ENCODE results near the gene PSMD12.
"Not testable (repeated sequence)": the region's sequence is repeated elsewhere in the genome, so short reads cannot be mapped to it uniquely, and the experiment has no call there.

PSMD12 gene

DNA sequence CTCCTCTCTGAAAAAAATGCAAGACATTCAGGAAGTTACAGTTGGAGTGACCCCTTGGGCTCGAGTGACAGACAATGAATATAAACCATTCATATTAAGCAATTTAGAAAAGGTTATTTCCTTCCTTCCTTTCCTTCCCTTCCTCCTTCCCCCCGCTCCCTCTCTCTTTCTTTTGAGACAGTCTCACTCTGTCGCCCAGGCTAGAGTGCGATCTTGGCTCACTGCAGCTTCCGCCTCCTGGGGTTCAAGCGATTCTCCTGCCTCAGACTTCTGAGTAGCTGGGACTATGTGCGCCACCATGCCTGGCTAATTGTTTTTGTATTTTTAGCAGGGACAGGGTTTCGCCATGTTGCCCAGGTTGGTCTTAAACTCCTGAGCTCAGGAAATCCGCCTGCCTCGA, 13.2 kb downstream of the PSMD12 start:
- DNase-seq = no peak

DNA sequence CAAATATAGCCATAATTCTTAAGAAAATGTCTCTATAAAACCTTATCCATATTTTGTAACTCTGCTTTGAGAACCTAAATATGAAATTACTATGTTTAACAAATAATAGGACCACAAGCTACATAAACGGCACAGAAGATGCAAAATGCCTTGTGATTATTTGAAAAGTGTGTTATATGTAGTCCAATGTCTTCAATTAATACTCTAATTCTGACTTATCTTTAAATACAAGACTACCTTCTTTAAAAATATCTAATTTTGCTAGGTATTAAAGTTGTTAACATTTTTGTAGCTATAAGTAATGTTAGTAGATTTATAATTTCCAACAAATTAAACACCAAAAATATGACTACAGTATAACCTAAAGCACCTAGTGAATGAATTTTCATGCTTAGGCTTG, 17.0 kb downstream of the PSMD12 start:
- no peak for DNase-seq

DNA sequence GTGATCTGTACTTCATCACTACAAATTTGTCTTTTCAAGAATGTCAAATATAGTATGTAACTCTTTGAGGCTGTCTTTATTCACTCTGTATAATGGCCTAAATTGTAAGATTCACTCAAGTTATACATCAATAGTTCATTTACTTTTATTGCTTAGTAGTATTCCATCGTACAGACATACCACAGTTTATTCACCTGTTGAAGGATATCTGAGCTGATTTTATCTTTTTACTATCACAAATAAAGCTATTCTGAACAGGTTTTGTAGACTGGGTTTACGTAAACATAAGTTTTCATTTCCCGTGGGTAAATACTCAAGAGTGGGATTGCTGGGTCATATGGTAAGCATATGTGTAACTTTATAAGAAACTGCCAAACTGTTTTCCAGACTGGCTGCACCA, 18.6 kb downstream of the PSMD12 start:
- no peak for DNase-seq

DNA sequence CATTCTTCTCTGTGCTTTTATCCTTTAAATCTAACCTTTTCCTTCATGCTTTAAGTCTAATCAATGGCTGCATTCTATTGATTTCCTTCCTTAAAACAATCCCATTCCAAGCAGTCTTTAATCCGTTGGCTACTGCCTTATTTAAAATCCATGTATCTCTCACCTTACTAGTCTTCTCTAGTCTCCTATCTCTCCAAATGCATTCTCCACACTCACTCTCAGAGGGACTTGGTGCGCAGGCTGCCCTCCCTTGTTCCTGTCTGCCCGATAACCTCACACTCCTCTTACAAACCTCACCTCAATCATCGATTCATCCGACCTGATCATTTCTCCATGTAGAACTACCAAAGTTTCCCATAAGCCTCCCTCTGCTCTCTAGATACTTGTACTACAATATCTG, 23.1 kb downstream of the PSMD12 start:
- DNase-seq = no peak

DNA sequence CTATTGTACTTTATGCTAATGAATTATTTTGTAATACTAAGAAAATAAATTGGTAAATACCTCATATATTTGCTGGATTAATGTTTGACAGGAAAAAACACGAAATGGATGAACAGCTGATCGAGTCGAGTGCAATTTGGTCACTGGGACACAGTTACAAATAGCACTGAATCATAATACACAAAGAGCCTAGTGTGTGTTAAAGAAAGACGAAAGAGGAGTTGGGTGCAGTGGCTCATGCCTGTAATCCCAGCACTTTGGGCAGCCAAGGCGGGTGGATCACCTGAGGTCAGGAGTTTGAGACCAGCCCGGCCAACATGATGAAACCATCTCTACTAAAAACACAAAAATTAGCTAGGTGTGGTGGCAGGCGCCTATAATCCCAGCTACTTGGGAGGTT, 28.0 kb downstream of the PSMD12 start:
- not testable (repeated sequence) for DNase-seq

DNA sequence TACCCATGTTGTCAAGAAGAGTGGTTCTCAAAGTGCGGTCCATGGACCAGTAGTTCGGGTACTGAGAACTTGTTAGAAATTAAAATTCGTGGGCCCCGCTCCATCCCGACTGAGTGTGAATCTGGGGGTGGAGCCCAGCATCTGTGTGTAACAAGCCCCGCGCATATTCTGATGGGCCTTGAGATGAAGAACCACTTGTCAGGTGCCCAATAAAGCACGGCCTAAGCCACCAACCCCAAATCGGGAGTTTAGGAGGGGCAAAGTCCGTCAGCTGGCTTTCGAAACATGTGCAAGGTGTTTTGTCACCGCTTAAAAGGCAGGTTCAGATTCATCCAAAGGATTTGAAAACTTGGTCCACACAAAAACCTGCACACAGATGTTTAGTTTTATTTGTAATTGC, 29.5 kb downstream of the PSMD12 start:
- DNase-seq = no peak

DNA sequence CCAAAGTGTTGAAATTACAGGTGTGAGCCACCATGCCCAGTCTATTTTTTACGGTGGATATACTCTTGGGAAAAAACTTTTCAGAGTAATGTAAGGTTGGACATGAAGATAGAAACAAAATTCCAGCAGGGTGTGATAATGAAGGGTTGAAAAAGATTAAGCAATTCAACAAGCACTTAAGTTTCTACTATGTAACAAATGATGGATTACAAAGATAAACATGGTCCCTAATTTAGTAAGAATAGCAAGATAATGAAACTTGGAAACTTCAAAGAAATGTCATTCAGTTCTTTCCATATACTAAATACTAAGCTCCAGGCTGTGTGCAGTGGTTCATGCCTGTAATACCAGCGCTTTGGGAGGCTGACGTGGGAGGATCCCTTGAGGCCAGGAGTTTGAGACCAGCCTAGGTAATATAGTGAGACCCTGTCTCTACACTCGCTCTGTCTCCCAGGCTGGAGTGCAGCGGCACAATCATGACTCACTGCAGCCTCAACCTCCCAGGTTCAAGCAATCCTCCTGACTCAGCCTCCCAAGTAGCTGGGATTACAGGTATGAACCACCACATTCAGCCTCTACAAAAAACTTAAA, 31.0 kb downstream of the PSMD12 start:
- no peak for DNase-seq

DNA sequence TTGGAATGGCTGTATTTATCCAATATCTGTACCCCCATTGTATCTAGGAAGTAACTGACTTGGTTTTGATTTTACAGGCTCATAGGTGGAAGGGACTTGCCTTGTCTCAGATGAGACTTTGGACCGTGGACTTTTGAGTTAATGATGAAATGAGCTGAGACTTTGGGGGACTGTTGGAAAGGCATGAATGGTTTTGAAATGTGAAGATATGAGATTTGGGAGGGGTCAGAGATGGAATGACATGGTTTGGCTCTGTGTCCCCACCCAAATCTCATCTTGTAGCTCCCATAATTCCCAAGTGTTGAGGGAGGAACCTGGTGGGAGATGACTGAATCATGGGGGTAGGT, 34.2 kb downstream of the PSMD12 start:
- not testable (repeated sequence) for DNase-seq

GRCh38 chr17:67331381-67332161, 34.8 kb downstream of the PSMD12 start:
- DNase-seq = not testable (repeated sequence)

- no peak for DNase-seq
Observed at GRCh38 chr17:67328026-67328425, 38.4 kb downstream of the PSMD12 start.

DNA sequence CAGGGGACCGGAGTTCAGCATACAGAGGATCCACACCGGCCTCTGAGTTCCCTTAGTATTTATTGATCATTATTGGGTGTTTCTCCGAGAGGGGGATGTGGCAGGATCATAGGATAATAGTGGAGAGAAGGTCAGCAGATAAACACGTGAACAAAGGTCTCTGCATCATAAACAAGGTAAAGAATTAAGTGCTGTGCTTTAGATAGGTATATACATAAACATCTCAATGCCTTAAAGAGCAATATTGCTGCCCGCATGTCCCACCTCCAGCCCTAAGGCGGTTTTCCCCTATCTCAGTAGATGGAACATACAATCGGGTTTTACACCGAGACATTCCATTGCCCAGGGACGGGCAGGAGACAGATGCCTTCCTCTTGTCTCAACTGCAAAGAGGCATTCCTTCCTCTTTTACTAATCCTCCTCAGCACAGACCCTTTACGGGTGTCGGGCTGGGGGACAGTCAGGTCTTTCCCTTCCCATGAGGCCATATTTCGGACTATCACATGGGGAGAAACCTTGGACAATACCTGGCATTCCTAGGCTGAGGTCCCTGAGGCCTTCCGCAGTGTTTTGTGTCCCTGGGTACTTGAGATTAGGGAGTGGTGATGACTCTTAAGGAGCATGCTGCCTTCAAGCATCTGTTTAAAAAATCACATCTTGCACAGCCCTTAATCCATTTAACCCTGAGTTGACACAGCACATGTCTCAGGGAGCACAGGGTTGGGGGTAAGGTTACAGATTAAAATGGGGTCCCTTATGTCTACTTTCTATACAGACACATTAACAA, 39.2 kb downstream of the PSMD12 start:
- not testable (repeated sequence) for DNase-seq

DNA sequence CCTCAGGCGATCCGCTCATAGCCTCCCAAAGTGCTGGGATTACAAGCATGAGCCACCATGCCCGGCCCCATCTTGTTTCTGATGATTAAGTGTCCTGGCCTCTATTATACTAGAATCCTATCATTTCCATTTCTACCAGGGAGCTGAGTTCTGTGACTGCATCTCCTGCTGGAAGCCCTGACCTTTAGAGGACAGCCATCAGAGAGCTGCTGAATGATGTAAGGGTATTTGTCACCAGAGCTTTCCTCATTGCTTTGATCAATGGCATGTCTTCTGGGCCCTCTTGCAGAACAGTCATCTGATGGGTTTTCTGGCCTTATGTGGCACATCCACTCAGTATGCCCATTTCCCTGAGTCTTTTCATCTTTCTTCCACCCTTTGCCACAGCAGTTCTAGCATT, 39.9 kb downstream of the PSMD12 start:
- DNase-seq = no peak

GRCh38 chr17:67324330-67324729, 42.0 kb downstream of the PSMD12 start:
- DNase-seq = no peak

GRCh38 chr17:67323445-67323844, 42.9 kb downstream of the PSMD12 start:
- no peak for DNase-seq

DNA sequence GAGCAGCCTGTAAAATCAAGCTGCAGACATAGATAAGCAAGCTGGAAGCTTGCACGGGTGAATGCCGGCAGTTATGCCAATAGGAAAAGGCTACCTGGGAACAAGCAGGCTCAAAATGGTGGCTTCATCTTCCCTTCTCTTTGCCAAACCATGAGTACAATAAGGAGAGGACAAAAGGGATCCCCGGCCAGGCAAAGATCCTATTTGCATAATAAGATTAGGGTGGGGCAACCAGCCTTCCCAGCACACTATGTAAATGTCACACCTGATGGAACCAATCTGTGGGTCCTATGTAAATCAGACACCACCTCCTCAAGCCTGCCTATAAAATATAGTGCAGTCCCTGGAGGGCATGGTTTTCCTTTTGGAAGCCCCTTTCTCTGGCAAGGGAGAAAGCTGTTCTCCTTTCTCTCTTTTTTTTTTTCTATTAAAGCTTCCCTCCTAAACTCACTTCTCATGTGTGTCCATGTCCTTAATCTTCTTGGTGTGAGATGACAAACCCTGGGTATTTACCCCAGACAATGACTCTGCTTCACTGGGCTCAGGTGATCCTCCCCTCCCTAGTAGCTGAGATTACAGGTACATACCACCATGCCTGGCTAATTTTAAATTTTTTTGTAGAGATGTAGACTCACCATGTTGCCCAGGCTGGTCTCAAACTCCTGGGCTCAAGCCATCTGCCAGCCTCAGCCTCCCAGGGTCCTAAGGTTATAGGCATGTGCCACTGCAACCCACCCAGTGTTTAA, 44.2 kb downstream of the PSMD12 start:
- no peak for DNase-seq

DNA sequence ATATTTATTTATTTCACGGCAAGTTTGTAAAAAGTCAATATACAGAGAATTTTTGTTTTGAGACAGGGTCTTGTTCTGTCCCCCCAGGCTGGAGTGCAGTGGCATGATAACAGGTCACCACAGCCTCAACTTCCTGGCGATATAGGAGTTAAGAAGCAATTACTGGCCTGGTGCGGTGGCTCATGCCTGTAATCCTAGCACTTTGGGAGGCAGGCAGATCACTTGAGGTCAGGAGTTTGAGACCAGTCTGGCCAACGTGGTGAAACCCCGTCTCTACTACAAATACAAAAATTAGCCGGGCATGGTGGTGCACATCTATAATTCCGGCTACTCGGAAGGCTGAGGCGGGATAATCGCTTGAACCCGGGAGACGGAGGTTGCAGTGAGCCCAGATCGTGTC, 44.9 kb downstream of the PSMD12 start:
- DNase-seq = not testable (repeated sequence)

DNA sequence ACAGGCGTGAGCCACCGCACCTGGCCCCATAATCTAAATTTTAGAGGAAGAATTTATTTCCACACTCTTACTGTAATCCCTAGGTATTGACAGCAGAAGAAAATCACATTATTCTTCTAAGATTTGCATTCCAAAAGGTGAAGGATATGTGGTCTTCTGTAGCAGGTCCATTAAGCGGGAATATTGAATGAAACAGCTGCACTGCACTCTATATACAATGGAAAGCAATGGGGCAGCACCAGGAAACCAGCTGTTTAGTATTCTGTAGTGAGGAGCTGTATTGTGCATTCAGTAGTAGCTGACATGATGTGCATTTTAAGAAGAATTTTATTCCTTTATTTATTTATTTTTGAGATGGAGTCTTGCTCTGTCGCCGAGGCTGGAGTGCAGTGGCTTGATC, 49.6 kb downstream of the PSMD12 start:
- no peak for DNase-seq

GRCh38 chr17:67315865-67316264, 50.5 kb downstream of the PSMD12 start:
- no peak for DNase-seq

GRCh38 chr17:67312265-67312664, 54.1 kb downstream of the PSMD12 start:
- no peak for DNase-seq

DNA sequence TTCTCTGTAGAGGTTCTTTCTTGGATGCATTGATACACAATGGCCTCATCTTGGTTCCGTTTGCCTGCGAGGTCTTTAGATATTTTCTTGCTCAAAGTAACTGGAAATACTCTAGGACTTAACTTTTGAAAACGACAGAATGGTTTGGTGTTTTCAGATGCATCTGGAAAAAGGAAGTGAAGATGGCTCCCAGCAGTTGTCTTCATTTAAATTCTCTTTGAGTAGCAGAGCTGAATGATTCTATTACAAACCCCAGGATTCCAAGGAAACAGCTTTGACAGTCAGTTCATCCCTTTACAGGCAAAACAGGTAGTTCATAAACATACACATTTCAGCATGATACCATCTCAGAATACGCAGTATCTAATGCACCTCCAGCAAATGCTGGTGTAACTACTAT, 54.8 kb downstream of the PSMD12 start:
- no peak for DNase-seq

DNA sequence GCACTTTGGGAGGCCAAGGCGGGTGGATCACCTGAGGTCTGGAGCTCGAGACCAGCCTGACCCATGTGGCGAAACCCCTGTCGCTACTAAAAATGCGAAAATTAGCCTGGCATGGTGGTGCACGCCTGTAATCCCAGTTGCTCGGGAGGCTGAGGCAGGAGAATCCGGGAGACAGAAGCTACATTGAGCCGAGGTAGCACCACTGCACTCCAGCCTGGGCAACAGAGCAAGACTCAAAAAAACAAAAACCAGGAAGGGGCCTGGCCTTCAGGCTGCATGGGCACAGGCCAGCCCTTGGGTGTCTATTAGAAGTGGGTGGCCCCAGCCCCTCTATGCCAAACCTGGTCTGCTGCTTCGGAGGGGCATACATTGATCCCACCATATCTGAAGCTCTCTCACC, 56.0 kb downstream of the PSMD12 start:
- no peak for DNase-seq

GRCh38 chr17:67305446-67306235, 60.7 kb downstream of the PSMD12 start:
- not testable (repeated sequence) for DNase-seq

All from CD4-positive, alpha-beta T cell treated with Interleukin-17A for 1 hour (primary cell).